HepG2 (cell line): ENCODE results near the gene YIF1B. TPM values are rescaled to one million over a fixed set of nuclear protein-coding genes. Genes with fewer than 3 reads are reported as not detected.

Experiments
- FOXJ3 ChIP-seq: sonication (generic); formaldehyde crosslinking; IDR thresholded peaks from 2 replicates; pipeline ENCODE4 v1.4.0; 2020; ENCODE audit warnings: missing genetic modification reagents, mild to moderate bottlenecking, borderline replicate concordance
- KDM5A ChIP-seq: fragments of 200-600 bp; sonication (generic); IDR thresholded peaks from 2 replicates; pipeline ENCODE4 v1.7.0; 2018; ENCODE audit warnings: antibody characterized with exemption, mild to moderate bottlenecking, low read length, borderline replicate concordance
- MED1 ChIP-seq: sonication (generic); formaldehyde crosslinking; IDR thresholded peaks from 2 replicates; pipeline ENCODE4 v1.4.0; 2020; ENCODE audit warnings: missing genetic modification reagents
- SETDB1 ChIP-seq: sonication (generic); formaldehyde crosslinking; IDR thresholded peaks from 2 replicates; pipeline ENCODE4 v1.5.1; 2020; ENCODE audit warnings: missing genetic modification reagents, mild to moderate bottlenecking, borderline replicate concordance
- TEAD2 ChIP-seq: sonication (generic); formaldehyde crosslinking; IDR thresholded peaks from 2 replicates; pipeline ENCODE4 v1.9.0; 2021; ENCODE audit warnings: missing genetic modification reagents
- ZBTB38 ChIP-seq: sonication (generic); formaldehyde crosslinking; IDR thresholded peaks from 2 replicates; pipeline ENCODE4 v1.5.1; 2020; ENCODE audit warnings: mild to moderate bottlenecking, missing genetic modification reagents
- ZFP37 ChIP-seq: sonication (generic); formaldehyde crosslinking; IDR thresholded peaks from 2 replicates; pipeline ENCODE4 v1.4.0; 2020; ENCODE audit warnings: missing genetic modification reagents, borderline replicate concordance
- ZNF33B ChIP-seq: sonication (generic); formaldehyde crosslinking; IDR thresholded peaks from 2 replicates; pipeline ENCODE4 v1.5.1; 2020; ENCODE audit warnings: mild to moderate bottlenecking, missing genetic modification reagents
- polyA plus RNA-seq, 8 experiments: library from polyadenylated mRNA; depleted of rRNA in 3 of 8; stranded (reverse) in 7 of 8; unstranded in 1 of 8; fragments of >200 nt; fragmentation: Illumina TruSeq in 4 of 8; extraction: Trizol in 4 of 8; gene quantifications; 2 replicates each; pipeline versions ENCODE4 v1.2.1 to v1.2.3, GENCODE V29; 2011 to 2016; ENCODE audit warnings: low read depth in 4 of 8, missing spikeins in 1 of 8, mixed read lengths in 1 of 8; ENCODE audit not compliant: insufficient read depth in 1 of 8
- total RNA-seq, 5 experiments: library from RNA; depleted of rRNA; stranded (reverse); fragments of >200 nt; fragmentation: Illumina TruSeq; extraction: Trizol; gene quantifications; 2 replicates each; pipeline ENCODE4 v1.2.3, GENCODE V29; 2016; ENCODE audit warnings: low read depth in 1 of 5
- TF ChIP-seq, protein P1 (sequence below): sonication (generic); formaldehyde crosslinking; IDR thresholded peaks from 2 replicates; pipeline ENCODE4 v1.5.1; 2020; ENCODE audit warnings: mild to moderate bottlenecking, missing genetic modification reagents, borderline replicate concordance
- TF ChIP-seq, protein P2 (sequence below): sonication (generic); formaldehyde crosslinking; IDR thresholded peaks from 2 replicates; pipeline ENCODE4 v1.5.1; 2020; ENCODE audit warnings: mild to moderate bottlenecking, missing genetic modification reagents, moderate library complexity
- TF ChIP-seq, protein P3 (sequence below): sonication (generic); formaldehyde crosslinking; IDR thresholded peaks from 2 replicates; pipeline ENCODE4 v1.4.0; 2020; ENCODE audit warnings: low read depth, mild to moderate bottlenecking, missing genetic modification reagents
- TF ChIP-seq, protein P4 (sequence below): sonication (generic); formaldehyde crosslinking; IDR thresholded peaks from 2 replicates; pipeline ENCODE4 v1.4.0; 2020; ENCODE audit warnings: missing genetic modification reagents

The YIF1B gene
- total and polyA plus RNA-seq, 2 of the 13 experiments (the other 11 are each of a cell fraction or from before 2014, with no cell fraction given), result 41.4 to 85.2 TPM

DNA sequence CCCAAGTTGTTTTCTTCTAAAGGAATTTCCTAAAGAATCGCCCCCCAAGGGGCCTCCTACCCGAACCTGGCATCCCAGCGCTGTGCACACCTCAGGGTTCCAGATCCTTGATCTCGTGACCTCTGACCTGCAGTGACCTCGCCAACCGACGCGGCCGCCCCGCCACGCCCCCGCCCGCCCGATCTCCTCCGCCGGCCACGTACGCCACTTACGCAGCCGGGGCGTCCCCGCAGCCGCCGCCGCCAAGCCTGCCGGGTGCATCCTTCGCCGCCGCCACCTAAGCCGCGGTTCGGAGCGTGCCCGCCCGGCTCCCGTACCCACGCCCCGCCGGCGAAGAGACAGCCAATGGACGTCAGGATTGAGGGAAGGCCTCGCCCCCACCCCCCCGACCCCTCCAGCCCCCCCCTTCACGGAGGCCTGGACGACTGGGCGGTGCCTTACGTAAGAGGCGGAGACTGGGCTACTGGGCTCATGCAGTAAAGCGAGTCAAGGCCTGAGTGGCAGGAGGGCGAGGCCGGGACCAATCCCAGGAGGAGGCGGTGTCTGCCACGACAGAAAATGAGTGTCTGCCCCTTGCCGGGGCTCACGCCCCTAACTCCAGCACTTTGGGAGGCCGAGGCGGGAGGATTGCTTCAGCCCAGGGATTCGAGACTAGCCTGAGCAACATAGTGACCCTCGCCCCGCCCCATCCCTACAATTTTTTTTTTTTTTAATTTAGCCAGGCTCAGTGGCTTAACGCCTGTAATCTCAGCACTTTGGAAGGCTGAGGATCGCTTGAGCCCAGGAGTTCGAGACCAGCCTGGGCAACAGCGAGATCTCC lies at the start of gene YIF1B (continued):
- TF ChIP-seq ZNF33B (CRISPR knock-in tag), result no peak
- TF ChIP-seq, protein P1, sequence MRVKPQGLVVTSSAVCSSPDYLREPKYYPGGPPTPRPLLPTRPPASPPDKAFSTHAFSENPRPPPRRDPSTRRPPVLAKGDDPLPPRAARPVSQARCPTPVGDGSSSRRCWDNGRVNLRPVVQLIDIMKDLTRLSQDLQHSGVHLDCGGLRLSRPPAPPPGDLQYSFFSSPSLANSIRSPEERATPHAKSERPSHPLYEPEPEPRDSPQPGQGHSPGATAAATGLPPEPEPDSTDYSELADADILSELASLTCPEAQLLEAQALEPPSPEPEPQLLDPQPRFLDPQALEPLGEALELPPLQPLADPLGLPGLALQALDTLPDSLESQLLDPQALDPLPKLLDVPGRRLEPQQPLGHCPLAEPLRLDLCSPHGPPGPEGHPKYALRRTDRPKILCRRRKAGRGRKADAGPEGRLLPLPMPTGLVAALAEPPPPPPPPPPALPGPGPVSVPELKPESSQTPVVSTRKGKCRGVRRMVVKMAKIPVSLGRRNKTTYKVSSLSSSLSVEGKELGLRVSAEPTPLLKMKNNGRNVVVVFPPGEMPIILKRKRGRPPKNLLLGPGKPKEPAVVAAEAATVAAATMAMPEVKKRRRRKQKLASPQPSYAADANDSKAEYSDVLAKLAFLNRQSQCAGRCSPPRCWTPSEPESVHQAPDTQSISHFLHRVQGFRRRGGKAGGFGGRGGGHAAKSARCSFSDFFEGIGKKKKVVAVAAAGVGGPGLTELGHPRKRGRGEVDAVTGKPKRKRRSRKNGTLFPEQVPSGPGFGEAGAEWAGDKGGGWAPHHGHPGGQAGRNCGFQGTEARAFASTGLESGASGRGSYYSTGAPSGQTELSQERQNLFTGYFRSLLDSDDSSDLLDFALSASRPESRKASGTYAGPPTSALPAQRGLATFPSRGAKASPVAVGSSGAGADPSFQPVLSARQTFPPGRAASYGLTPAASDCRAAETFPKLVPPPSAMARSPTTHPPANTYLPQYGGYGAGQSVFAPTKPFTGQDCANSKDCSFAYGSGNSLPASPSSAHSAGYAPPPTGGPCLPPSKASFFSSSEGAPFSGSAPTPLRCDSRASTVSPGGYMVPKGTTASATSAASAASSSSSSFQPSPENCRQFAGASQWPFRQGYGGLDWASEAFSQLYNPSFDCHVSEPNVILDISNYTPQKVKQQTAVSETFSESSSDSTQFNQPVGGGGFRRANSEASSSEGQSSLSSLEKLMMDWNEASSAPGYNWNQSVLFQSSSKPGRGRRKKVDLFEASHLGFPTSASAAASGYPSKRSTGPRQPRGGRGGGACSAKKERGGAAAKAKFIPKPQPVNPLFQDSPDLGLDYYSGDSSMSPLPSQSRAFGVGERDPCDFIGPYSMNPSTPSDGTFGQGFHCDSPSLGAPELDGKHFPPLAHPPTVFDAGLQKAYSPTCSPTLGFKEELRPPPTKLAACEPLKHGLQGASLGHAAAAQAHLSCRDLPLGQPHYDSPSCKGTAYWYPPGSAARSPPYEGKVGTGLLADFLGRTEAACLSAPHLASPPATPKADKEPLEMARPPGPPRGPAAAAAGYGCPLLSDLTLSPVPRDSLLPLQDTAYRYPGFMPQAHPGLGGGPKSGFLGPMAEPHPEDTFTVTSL (CRISPR knock-in tag), result no peak
- TF ChIP-seq, protein P2, sequence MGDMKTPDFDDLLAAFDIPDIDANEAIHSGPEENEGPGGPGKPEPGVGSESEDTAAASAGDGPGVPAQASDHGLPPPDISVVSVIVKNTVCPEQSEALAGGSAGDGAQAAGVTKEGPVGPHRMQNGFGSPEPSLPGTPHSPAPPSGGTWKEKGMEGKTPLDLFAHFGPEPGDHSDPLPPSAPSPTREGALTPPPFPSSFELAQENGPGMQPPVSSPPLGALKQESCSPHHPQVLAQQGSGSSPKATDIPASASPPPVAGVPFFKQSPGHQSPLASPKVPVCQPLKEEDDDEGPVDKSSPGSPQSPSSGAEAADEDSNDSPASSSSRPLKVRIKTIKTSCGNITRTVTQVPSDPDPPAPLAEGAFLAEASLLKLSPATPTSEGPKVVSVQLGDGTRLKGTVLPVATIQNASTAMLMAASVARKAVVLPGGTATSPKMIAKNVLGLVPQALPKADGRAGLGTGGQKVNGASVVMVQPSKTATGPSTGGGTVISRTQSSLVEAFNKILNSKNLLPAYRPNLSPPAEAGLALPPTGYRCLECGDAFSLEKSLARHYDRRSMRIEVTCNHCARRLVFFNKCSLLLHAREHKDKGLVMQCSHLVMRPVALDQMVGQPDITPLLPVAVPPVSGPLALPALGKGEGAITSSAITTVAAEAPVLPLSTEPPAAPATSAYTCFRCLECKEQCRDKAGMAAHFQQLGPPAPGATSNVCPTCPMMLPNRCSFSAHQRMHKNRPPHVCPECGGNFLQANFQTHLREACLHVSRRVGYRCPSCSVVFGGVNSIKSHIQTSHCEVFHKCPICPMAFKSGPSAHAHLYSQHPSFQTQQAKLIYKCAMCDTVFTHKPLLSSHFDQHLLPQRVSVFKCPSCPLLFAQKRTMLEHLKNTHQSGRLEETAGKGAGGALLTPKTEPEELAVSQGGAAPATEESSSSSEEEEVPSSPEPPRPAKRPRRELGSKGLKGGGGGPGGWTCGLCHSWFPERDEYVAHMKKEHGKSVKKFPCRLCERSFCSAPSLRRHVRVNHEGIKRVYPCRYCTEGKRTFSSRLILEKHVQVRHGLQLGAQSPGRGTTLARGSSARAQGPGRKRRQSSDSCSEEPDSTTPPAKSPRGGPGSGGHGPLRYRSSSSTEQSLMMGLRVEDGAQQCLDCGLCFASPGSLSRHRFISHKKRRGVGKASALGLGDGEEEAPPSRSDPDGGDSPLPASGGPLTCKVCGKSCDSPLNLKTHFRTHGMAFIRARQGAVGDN (CRISPR knock-in tag), result peak; percentile 77
- no peak for TF ChIP-seq SETDB1 (CRISPR knock-in tag)
- TF ChIP-seq, protein P3, sequence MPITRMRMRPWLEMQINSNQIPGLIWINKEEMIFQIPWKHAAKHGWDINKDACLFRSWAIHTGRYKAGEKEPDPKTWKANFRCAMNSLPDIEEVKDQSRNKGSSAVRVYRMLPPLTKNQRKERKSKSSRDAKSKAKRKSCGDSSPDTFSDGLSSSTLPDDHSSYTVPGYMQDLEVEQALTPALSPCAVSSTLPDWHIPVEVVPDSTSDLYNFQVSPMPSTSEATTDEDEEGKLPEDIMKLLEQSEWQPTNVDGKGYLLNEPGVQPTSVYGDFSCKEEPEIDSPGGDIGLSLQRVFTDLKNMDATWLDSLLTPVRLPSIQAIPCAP (CRISPR knock-in tag), result no peak
- TF ChIP-seq TEAD2 (CRISPR knock-in tag), result no peak
- TF ChIP-seq FOXJ3 (CRISPR knock-in tag), result no peak
- TF ChIP-seq, protein P4, sequence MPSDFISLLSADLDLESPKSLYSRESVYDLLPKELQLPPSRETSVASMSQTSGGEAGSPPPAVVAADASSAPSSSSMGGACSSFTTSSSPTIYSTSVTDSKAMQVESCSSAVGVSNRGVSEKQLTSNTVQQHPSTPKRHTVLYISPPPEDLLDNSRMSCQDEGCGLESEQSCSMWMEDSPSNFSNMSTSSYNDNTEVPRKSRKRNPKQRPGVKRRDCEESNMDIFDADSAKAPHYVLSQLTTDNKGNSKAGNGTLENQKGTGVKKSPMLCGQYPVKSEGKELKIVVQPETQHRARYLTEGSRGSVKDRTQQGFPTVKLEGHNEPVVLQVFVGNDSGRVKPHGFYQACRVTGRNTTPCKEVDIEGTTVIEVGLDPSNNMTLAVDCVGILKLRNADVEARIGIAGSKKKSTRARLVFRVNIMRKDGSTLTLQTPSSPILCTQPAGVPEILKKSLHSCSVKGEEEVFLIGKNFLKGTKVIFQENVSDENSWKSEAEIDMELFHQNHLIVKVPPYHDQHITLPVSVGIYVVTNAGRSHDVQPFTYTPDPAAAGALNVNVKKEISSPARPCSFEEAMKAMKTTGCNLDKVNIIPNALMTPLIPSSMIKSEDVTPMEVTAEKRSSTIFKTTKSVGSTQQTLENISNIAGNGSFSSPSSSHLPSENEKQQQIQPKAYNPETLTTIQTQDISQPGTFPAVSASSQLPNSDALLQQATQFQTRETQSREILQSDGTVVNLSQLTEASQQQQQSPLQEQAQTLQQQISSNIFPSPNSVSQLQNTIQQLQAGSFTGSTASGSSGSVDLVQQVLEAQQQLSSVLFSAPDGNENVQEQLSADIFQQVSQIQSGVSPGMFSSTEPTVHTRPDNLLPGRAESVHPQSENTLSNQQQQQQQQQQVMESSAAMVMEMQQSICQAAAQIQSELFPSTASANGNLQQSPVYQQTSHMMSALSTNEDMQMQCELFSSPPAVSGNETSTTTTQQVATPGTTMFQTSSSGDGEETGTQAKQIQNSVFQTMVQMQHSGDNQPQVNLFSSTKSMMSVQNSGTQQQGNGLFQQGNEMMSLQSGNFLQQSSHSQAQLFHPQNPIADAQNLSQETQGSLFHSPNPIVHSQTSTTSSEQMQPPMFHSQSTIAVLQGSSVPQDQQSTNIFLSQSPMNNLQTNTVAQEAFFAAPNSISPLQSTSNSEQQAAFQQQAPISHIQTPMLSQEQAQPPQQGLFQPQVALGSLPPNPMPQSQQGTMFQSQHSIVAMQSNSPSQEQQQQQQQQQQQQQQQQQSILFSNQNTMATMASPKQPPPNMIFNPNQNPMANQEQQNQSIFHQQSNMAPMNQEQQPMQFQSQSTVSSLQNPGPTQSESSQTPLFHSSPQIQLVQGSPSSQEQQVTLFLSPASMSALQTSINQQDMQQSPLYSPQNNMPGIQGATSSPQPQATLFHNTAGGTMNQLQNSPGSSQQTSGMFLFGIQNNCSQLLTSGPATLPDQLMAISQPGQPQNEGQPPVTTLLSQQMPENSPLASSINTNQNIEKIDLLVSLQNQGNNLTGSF (CRISPR knock-in tag), result no peak
- TF ChIP-seq MED1, result no peak; the same call in 1 of the 2 replicates
- TF ChIP-seq ZBTB38, result peak; percentile 34; the same call in 1 of the 2 replicates
- TF ChIP-seq ZFP37 (CRISPR knock-in tag), result no peak
- 0 out of 2 replicates have a peak, but pooled peaks have one; percentile 53 for TF ChIP-seq KDM5A
